ENCODE measurements around the gene ZBED3.
"Not testable (repeated sequence)": the region's sequence is repeated elsewhere in the genome, so short reads cannot be mapped to it uniquely, and the experiment has no call there.

Gene ZBED3

GRCh38 chr5:77086689-77087483 lies at the start of gene ZBED3:
ZBED3 (minus strand) TSS chr5:77087285; CDS start chr5:77077878, 9,407 bp downstream.
- DNase-seq: peak; percentile 35 to 53

GRCh38 chr5:77133061-77133758 lies 46.1 kb upstream of the ZBED3 start:
- no peak for DNase-seq

GRCh38 chr5:77131361-77131760 lies 44.3 kb upstream of the ZBED3 start:
- no peak for DNase-seq

GRCh38 chr5:77129391-77129990 lies 42.4 kb upstream of the ZBED3 start:
- DNase-seq: no peak

GRCh38 chr5:77128411-77129061 lies 41.5 kb upstream of the ZBED3 start:
- no peak for DNase-seq

GRCh38 chr5:77123057-77123456 lies 36.0 kb upstream of the ZBED3 start:
- DNase-seq: no peak

- no peak for DNase-seq
Observed at GRCh38 chr5:77120706-77121105, 33.6 kb upstream of the ZBED3 start.

GRCh38 chr5:77120086-77120485 lies 33.0 kb upstream of the ZBED3 start:
- DNase-seq: no peak

- no peak for DNase-seq
Observed at GRCh38 chr5:77117161-77117560, 30.1 kb upstream of the ZBED3 start.

- not testable (repeated sequence) for DNase-seq
Observed at GRCh38 chr5:77107035-77107434, 19.9 kb upstream of the ZBED3 start.

GRCh38 chr5:77104813-77105212 lies 17.7 kb upstream of the ZBED3 start:
- DNase-seq: no peak

GRCh38 chr5:77103457-77103856 lies 16.4 kb upstream of the ZBED3 start:
- no peak for DNase-seq

- DNase-seq: no peak
Observed at GRCh38 chr5:77102549-77102948, 15.5 kb upstream of the ZBED3 start.

GRCh38 chr5:77101298-77101697 lies 14.2 kb upstream of the ZBED3 start:
- DNase-seq: no peak

GRCh38 chr5:77095189-77095588 lies 8.1 kb upstream of the ZBED3 start:
- no peak for DNase-seq

GRCh38 chr5:77087484-77088261 lies 588 bp upstream of the ZBED3 start:
- DNase-seq: no peak

GRCh38 chr5:77086368-77086688 lies 757 bp downstream of the ZBED3 start:
- peak in 1 of 2 experiments; percentile 47 for DNase-seq

GRCh38 chr5:77083088-77083487 lies 4.0 kb downstream of the ZBED3 start:
- no peak for DNase-seq

GRCh38 chr5:77082280-77082679 lies 4.8 kb downstream of the ZBED3 start:
- DNase-seq: no peak

GRCh38 chr5:77080905-77081304 lies 6.2 kb downstream of the ZBED3 start:
- DNase-seq: no peak

- DNase-seq: not testable (repeated sequence)
Observed at GRCh38 chr5:77080479-77080878, 6.6 kb downstream of the ZBED3 start.

- no peak for DNase-seq
Observed at GRCh38 chr5:77077829-77078176, 9.3 kb downstream of the ZBED3 start.
